ENCODE measurements around the gene TXLNG. TPM values are rescaled to one million over a fixed set of nuclear protein-coding genes. Genes with fewer than 3 reads are reported as not detected.

Gene TXLNG
- total RNA-seq = 15.2 TPM

- intact Hi-C loops (cut with DNase I) = loop anchor here (5.0 kb wide), 2 partner anchors 69 to 1109 kb away; partner anchors contain the start of gene SYAP1
- no peaks in the 10 kb centered on the region for H3K9me3 ChIP-seq
- peaks cover 11% of the 10 kb centered on the region for H3K4me1 ChIP-seq
- DNase-seq (ENCODE audit: extremely low spot score in 2 of 2) = peak; percentile 100
- TF ChIP-seq POLR2A (IDR thresholded peaks at IDR 0.05) (peak in 1 of 2 donors; percentile 89), POLR2AphosphoS5 (IDR thresholded peaks at IDR 0.05; ENCODE audit: insufficient read depth in 1 of 2, low read depth in 1 of 2) (peak; percentile 96 to 98), CTCF (IDR thresholded peaks at IDR 0.05) (peak in 1 of 3 experiments; percentile 9)
- no peaks in the 10 kb centered on the region for H3K36me3 ChIP-seq
- no peaks in the 10 kb centered on the region for H3K27me3 ChIP-seq
- H3K27ac ChIP-seq = peak within 1 kb of the TSS; percentile 90
- H3K4me3 ChIP-seq = peak within 1 kb of the TSS; percentile 94 to 97
Observed at GRCh38 chrX:16786139-16786790, at the start of gene TXLNG. Gene TXLNG (plus strand): TSS chrX:16786466. CDS start chrX:16786488, 22 bp downstream.

- Histone ChIP-seq H3K4me3 (no peak overlapping the region), H3K36me3 (peaks cover 4 to 32% of the 10 kb centered on the region in 2 donors), H3K9me3 (no peaks in the 10 kb centered on the region), H3K27me3 (no peaks in the 10 kb centered on the region), H3K27ac (no peak overlapping the region), H3K4me1 (no peaks in the 10 kb centered on the region)
- TF ChIP-seq POLR2AphosphoS5 (IDR thresholded peaks at IDR 0.05; ENCODE audit: insufficient read depth in 1 of 2, low read depth in 1 of 2) (no peak), POLR2A (IDR thresholded peaks at IDR 0.05) (no peak), CTCF (IDR thresholded peaks at IDR 0.05) (no peak)
- DNase-seq (ENCODE audit: extremely low spot score in 2 of 2) = no peak
- intact Hi-C loops (cut with DNase I) = no loop called here
Observed at GRCh38 chrX:16737024-16737423, 49.2 kb upstream of the TXLNG start.

DNA sequence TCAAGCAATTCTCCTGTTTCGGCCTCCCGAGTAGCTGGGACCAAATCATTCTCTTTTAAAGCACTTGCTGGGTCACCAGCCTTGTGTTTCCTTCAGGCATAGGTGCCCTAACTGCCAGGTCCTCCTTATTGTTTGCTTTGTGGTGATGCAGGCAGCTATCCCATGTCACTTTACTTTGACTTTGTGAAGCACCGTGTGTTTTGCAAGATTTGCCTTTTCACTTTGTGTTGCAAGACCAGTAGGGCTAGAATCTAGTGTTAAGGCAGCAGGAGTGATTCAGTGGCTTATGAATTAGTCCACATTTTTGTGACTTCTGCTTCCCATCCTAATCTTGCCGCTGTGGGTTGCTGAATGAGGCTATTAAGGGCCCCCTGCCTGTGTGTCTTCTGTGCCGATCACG lies 46.7 kb upstream of the TXLNG start:
- peaks cover 8 to 58% of the 10 kb centered on the region in 2 donors for H3K36me3 ChIP-seq

DNA sequence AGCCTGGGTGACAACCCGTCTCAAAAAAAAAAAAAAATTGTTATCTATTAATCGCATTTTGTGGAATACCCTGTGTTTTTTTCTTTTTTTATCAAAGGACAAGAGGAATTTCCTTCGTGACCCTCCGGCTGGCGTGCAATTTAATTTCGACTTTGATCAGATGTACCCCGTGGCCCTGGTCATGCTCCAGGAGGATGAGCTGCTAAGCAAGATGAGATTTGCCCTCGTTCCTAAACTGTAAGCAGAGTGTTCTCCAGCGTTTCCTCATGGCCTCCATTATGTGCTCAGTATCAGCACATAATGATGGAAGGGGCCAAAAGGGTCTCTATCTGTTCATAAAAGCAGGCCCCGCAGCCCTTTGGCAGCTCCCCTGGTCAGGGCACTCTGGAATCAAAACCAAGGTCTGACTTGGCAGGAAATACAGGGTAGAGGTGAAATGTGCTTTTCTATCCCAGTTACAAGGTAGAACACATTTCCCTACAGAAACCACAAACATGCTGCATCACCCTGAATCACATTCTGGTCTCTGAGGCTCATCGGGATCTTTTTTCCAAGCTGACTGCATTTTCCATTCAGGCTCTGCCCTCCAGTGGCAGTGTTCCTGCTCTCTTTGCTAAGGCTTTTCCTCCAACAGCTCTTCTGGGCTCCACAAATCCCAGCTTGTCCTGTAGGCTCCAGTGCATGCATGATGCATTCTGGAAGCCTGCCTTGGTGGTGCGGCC lies 42.5 kb upstream of the TXLNG start:
- Histone ChIP-seq H3K27me3 (no peaks in the 10 kb centered on the region), H3K9me3 (no peaks in the 10 kb centered on the region), H3K4me1 (no peaks in the 10 kb centered on the region), H3K4me3 (no peak overlapping the region), H3K27ac (no peak overlapping the region), H3K36me3 (peaks cover 4 to 65% of the 10 kb centered on the region in 2 donors)
- TF ChIP-seq CTCF (IDR thresholded peaks at IDR 0.05) (no peak), POLR2A (IDR thresholded peaks at IDR 0.05) (no peak), POLR2AphosphoS5 (IDR thresholded peaks at IDR 0.05; ENCODE audit: insufficient read depth in 1 of 2, low read depth in 1 of 2) (no peak)
- intact Hi-C loops (cut with DNase I) = no loop called here
- no peak for DNase-seq (ENCODE audit: extremely low spot score in 2 of 2)

More for the DNA sequence above, 46.7 kb upstream of the TXLNG start:
- Histone ChIP-seq H3K4me3 (no peak overlapping the region), H3K27ac (no peak overlapping the region), H3K9me3 (no peaks in the 10 kb centered on the region), H3K4me1 (no peaks in the 10 kb centered on the region), H3K27me3 (no peaks in the 10 kb centered on the region)
- no peak for DNase-seq (ENCODE audit: extremely low spot score in 2 of 2)
- intact Hi-C loops (cut with DNase I) = no loop called here
- TF ChIP-seq CTCF (IDR thresholded peaks at IDR 0.05) = no peak
- TF ChIP-seq POLR2A (IDR thresholded peaks at IDR 0.05) = no peak

GRCh38 chrX:16745102-16745501 lies 41.2 kb upstream of the TXLNG start:
- H3K36me3 ChIP-seq = peaks cover 4 to 70% of the 10 kb centered on the region in 2 donors
- H3K4me1 ChIP-seq = no peaks in the 10 kb centered on the region
- DNase-seq (ENCODE audit: extremely low spot score in 2 of 2) = no peak
- TF ChIP-seq POLR2AphosphoS5 (IDR thresholded peaks at IDR 0.05; ENCODE audit: insufficient read depth in 1 of 2, low read depth in 1 of 2) = no peak
- TF ChIP-seq CTCF (IDR thresholded peaks at IDR 0.05) = no peak
- no peak for TF ChIP-seq POLR2A (IDR thresholded peaks at IDR 0.05)
- no peak overlapping the region for H3K4me3 ChIP-seq
- no peaks in the 10 kb centered on the region for H3K27me3 ChIP-seq
- H3K27ac ChIP-seq = no peak overlapping the region
- H3K9me3 ChIP-seq = no peaks in the 10 kb centered on the region
- intact Hi-C loops (cut with DNase I) = no loop called here

All from vagina (tissue), 2 donors.